Neural progenitor cell (in vitro differentiated cells): ENCODE results near the gene ABCC1.

ENCODE experiments used
- EZH2 ChIP-seq: fragments of 200-600 bp; sonication (generic); IDR thresholded peaks from 2 replicates; pipeline ENCODE4 v1.6.1; 2017; ENCODE audit warnings: antibody characterized with exemption, mild to moderate bottlenecking, moderate library complexity
- EZH2phosphoT487 ChIP-seq: fragments of 200-600 bp; sonication (generic); IDR thresholded peaks from 2 replicates; pipeline ENCODE4 v1.6.1; 2017; ENCODE audit warnings: antibody characterized with exemption
- TF ChIP-seq, protein P1 (sequence below): fragments of 200-600 bp; sonication (generic); IDR thresholded peaks from 2 replicates; pipeline ENCODE4 v1.5.1; 2017; ENCODE audit warnings: antibody characterized with exemption, mild to moderate bottlenecking

- TF ChIP-seq, protein P1, sequence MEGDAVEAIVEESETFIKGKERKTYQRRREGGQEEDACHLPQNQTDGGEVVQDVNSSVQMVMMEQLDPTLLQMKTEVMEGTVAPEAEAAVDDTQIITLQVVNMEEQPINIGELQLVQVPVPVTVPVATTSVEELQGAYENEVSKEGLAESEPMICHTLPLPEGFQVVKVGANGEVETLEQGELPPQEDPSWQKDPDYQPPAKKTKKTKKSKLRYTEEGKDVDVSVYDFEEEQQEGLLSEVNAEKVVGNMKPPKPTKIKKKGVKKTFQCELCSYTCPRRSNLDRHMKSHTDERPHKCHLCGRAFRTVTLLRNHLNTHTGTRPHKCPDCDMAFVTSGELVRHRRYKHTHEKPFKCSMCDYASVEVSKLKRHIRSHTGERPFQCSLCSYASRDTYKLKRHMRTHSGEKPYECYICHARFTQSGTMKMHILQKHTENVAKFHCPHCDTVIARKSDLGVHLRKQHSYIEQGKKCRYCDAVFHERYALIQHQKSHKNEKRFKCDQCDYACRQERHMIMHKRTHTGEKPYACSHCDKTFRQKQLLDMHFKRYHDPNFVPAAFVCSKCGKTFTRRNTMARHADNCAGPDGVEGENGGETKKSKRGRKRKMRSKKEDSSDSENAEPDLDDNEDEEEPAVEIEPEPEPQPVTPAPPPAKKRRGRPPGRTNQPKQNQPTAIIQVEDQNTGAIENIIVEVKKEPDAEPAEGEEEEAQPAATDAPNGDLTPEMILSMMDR = no peak
- TF ChIP-seq EZH2 (no peak), EZH2phosphoT487 (no peak)
Measured at GRCh38 chr16:16167927-16168326, 218.5 kb downstream of the ABCC1 start.
